Mammary epithelial cell (primary cell): ENCODE measurements around the gene APOA1.

Experiments
- CTCF ChIP-seq, 2 donors: IDR thresholded peaks in 1 of 2; conservative IDR thresholded peaks in 1 of 2; 2 replicates each; pipeline ENCODE4 v1.5.1; 2011 to 2012; ENCODE audit warnings: inconsistent platforms in 2 of 2, low read length in 2 of 2, mild to moderate bottlenecking in 2 of 2, control low read depth in 1 of 2, low read depth in 1 of 2; ENCODE audit not compliant: insufficient read depth in 1 of 2; ENCODE audit errors: extremely low read depth in 1 of 2
- EZH2 ChIP-seq: IDR thresholded peaks from 2 replicates; pipeline ENCODE4 v1.6.1; 2012; ENCODE audit warnings: low read length, inconsistent platforms, borderline replicate concordance

- no peak for TF ChIP-seq CTCF (conservative IDR thresholded peaks at IDR 0.05 in 1 of 2, IDR thresholded peaks at IDR 0.05 in 1 of 2; ENCODE audit: extremely low read depth in 1 of 2, insufficient read depth in 1 of 2, low read depth in 1 of 2, low read length in 2 of 2)
- no peak for TF ChIP-seq EZH2
Measured at GRCh38 chr11:116849060-116849459, 11.6 kb upstream of the APOA1 start.
